SU-DHL-6 (cell line): ENCODE results near the gene CCDC61.

Experiments used
- H2AFZ ChIP-seq: fragments of 200-600 bp; sonication (generic); 2 replicates; pipeline ENCODE4 v1.6.1; 2014; ENCODE audit warnings: low read depth, mild to moderate bottlenecking, moderate library complexity, mixed read lengths, antibody characterized with exemption, low read length; ENCODE audit not compliant: severe bottlenecking
- H3F3A ChIP-seq: fragments of 200-600 bp; shearing (Covaris generic); 2 replicates; pipeline ENCODE4 v1.6.0; 2016; ENCODE audit warnings: antibody characterized with exemption, mild to moderate bottlenecking; ENCODE audit not compliant: insufficient read depth
- H3K27ac ChIP-seq: fragments of 200-600 bp; sonication (generic); 2 replicates; pipeline ENCODE4 v1.5.1; 2016; ENCODE audit warnings: low read depth, mild to moderate bottlenecking, low read length, moderate library complexity, mixed read lengths
- H3K27me3 ChIP-seq: fragments of 200-600 bp; sonication (generic), shearing (Covaris generic); 2 replicates; pipeline ENCODE4 v1.6.0; 2014; ENCODE audit warnings: mild to moderate bottlenecking, low read length
- H3K36me3 ChIP-seq: fragments of 200-600 bp; sonication (generic); 2 replicates; pipeline ENCODE4 v1.6.1; 2014; ENCODE audit warnings: mild to moderate bottlenecking, low read length, mixed read lengths
- H3K4me2 ChIP-seq: fragments of 300-600, 200-600 bp; shearing (Covaris generic), sonication (generic); 2 replicates; pipeline ENCODE4 v1.6.0; 2014; ENCODE audit warnings: low read length, low read depth, mild to moderate bottlenecking; ENCODE audit not compliant: poor library complexity, severe bottlenecking
- H3K4me3 ChIP-seq: fragments of 200-600 bp; sonication (generic); 2 replicates; pipeline ENCODE4 v1.5.1; 2014; ENCODE audit warnings: antibody characterized with exemption, low read length, mild to moderate bottlenecking, mixed read lengths; ENCODE audit not compliant: insufficient read depth, poor library complexity, severe bottlenecking
- H3K79me2 ChIP-seq: fragments of 200-600 bp; sonication (generic); 2 replicates; pipeline ENCODE4 v1.6.1; 2014; ENCODE audit warnings: mild to moderate bottlenecking, low read length, moderate library complexity; ENCODE audit not compliant: insufficient read depth
- H3K9ac ChIP-seq: fragments of 200-600 bp; sonication (generic); 2 replicates; pipeline ENCODE4 v1.7.0; 2014; ENCODE audit warnings: mild to moderate bottlenecking, low read length
- H3K9me2 ChIP-seq: fragments of 200-600 bp; sonication (generic); replicated peaks from 2 replicates; pipeline ENCODE4 v1.6.1; 2014; ENCODE audit warnings: low read length; ENCODE audit not compliant: insufficient read depth
- H3K9me3 ChIP-seq: fragments of 200-600 bp; sonication (generic); 2 replicates; pipeline ENCODE4 v1.6.1; 2014; ENCODE audit warnings: low read length, mixed read lengths; ENCODE audit not compliant: insufficient read depth
- H4K20me1 ChIP-seq: fragments of 200-600 bp; sonication (generic); 2 replicates; pipeline ENCODE4 v1.6.1; 2014; ENCODE audit warnings: low read depth, mild to moderate bottlenecking, antibody characterized with exemption, low read length, moderate library complexity, mixed read lengths
- CTCF ChIP-seq: fragments of 200-600 bp; sonication (generic); IDR thresholded peaks from one replicate; pipeline ENCODE4 v1.5.1; 2017; ENCODE audit warnings: antibody characterized with exemption, mild to moderate bottlenecking, low read length, moderate library complexity; ENCODE audit not compliant: insufficient read depth, poor library complexity, severe bottlenecking
- EZH2phosphoT487 ChIP-seq: fragments of 200-600 bp; sonication (generic), shearing (Covaris generic); conservative IDR thresholded peaks from 2 replicates; pipeline ENCODE4 v1.6.1; 2018; ENCODE audit warnings: mild to moderate bottlenecking, antibody characterized with exemption, low read length, moderate library complexity, mixed read lengths

CCDC61 gene

GRCh38 chr19:46060012-46060411 lies 64.7 kb downstream of the CCDC61 start:
- no peak overlapping the region for H2AFZ ChIP-seq
- no peaks in the 10 kb centered on the region for H4K20me1 ChIP-seq
- no peak overlapping the region for H3K9ac ChIP-seq
- no peaks in the 10 kb centered on the region for H3K9me2 ChIP-seq
- H3K9me3 ChIP-seq, result peaks cover 15% of the 10 kb centered on the region; the same call in 1 of the 2 replicates
- no peaks in the 10 kb centered on the region for H3K36me3 ChIP-seq
- H3K27ac ChIP-seq, result no peak overlapping the region
- no peaks in the 10 kb centered on the region for H3F3A ChIP-seq
- no peak overlapping the region for H3K4me3 ChIP-seq
- no peaks in the 10 kb centered on the region for H3K27me3 ChIP-seq
- H3K4me2 ChIP-seq, result no peak overlapping the region
- TF ChIP-seq CTCF (no peak), EZH2phosphoT487 (no peak)
- no peaks in the 10 kb centered on the region for H3K79me2 ChIP-seq

GRCh38 chr19:46063201-46063600 lies 67.9 kb downstream of the CCDC61 start:
- Histone ChIP-seq H3K9ac (no peak overlapping the region), H3K27ac (no peak overlapping the region), H3K27me3 (no peaks in the 10 kb centered on the region), H3K36me3 (no peaks in the 10 kb centered on the region), H4K20me1 (no peaks in the 10 kb centered on the region), H2AFZ (no peak overlapping the region), H3K79me2 (no peaks in the 10 kb centered on the region), H3F3A (no peaks in the 10 kb centered on the region), H3K4me2 (no peak overlapping the region), H3K9me2 (no peaks in the 10 kb centered on the region), H3K9me3 (peaks cover 15% of the 10 kb centered on the region; the same call in 1 of the 2 replicates), H3K4me3 (no peak overlapping the region)
- TF ChIP-seq CTCF (no peak), EZH2phosphoT487 (no peak)

GRCh38 chr19:46065486-46066071 lies 70.3 kb downstream of the CCDC61 start:
- Histone ChIP-seq H3K9me3 (no peaks in the 10 kb centered on the region), H3K27ac (no peak overlapping the region), H3K4me2 (no peak overlapping the region)

More at GRCh38 chr19:46065486-46066071, 70.3 kb downstream of the CCDC61 start:
- Histone ChIP-seq H3K9ac (no peak overlapping the region), H4K20me1 (no peaks in the 10 kb centered on the region), H3K27me3 (no peaks in the 10 kb centered on the region), H3K79me2 (no peaks in the 10 kb centered on the region), H2AFZ (no peak overlapping the region), H3F3A (no peaks in the 10 kb centered on the region), H3K4me3 (no peak overlapping the region), H3K9me2 (no peaks in the 10 kb centered on the region), H3K36me3 (no peaks in the 10 kb centered on the region)
- TF ChIP-seq EZH2phosphoT487, result no peak
- no peak for TF ChIP-seq CTCF
